HG03196 (cell line): ENCODE data around the gene DOCK3.
"Not testable (repeated sequence)": the region's sequence is repeated elsewhere in the genome, so short reads cannot be mapped to it uniquely, and the experiment has no call there.

ENCODE experiments used
- ATAC-seq: cut with Tn5 transposase; IDR thresholded peaks from one replicate; pipeline ENCODE4 v1.9.1; 2021; ENCODE audit not compliant: unreplicated experiment

Gene DOCK3

GRCh38 chr3:50649451-50649931, 25.2 kb upstream of the DOCK3 start:
- ATAC-seq, result no peak

GRCh38 chr3:50650018-50650417, 24.7 kb upstream of the DOCK3 start:
- no peak for ATAC-seq

GRCh38 chr3:50651445-50651844, 23.3 kb upstream of the DOCK3 start:
- no peak for ATAC-seq

GRCh38 chr3:50651920-50652529, 22.7 kb upstream of the DOCK3 start:
- no peak for ATAC-seq

- ATAC-seq, result no peak
These were observed 22.0 kb upstream of the DOCK3 start for GRCh38 chr3:50652709-50653108.

DNA sequence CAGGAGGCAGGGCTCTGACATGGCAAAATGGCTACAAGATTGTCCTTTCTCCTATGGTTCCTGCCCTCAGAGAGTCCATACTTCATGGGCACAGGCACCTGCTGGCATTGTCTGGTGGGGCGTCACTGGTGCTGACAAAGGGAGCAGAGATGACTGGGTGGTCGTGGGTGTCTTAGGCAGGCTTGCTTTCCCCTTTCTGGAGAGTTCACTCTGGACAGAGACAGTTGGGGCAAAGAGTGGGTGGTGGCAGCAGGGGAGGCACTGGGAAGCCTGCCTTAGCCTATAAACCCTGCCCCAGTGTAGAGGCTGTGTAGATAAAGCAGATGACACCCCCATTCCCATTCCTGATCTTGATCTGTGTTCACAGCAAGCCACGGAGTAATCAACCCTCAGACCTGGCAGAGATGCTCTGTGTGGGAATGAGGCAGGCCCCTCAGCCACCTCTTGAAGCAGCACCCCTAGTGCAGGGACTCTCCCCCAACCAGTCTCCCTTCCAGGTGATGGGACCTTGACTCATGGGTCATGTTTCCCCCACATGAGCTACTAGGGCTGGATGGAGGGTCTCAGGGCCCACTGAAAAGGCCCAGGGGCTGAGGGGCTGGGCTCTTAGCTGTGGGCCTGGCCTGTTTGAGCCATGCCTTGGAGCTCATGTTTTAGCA, 20.7 kb upstream of the DOCK3 start:
- ATAC-seq, result no peak

DNA sequence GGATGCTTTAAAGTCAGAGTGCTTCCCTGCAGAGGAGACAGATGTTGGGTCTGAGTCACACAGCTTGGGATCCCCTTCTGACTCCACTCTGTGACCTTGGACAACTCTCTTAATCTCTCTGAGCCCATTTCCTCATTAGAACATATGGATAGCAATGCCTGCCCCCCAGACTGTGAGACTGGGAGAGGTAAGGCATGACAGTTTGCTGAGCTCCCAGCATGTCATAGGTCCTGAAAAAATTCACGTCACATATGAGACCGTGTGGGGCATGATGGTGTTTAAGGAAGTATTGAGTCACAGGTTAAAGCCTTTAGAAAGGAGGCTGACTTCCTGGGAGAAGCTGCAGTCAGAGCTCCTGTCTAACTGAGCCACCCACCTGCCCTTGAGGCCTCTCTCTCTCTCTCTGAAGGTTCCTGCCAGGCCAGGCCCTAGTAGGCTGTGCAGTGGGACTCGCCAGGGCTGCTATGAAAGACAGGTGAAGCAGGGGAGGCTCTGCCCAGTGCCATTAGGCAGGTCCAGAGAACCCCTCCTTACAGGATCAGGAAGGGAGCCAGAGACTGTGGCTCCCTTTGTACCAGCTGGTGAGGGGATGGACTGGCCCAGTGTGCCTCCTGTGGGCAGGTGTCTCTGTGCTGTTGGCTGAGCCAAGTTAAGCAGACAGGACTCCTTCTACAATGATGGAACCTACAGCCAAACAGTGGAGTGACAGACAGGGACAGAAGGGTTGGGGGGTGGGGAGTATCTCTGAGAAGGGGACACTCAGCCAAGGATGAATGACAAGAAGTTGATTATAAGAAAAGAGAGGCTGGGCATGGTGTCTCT, 19.5 kb upstream of the DOCK3 start:
- no peak for ATAC-seq

DNA sequence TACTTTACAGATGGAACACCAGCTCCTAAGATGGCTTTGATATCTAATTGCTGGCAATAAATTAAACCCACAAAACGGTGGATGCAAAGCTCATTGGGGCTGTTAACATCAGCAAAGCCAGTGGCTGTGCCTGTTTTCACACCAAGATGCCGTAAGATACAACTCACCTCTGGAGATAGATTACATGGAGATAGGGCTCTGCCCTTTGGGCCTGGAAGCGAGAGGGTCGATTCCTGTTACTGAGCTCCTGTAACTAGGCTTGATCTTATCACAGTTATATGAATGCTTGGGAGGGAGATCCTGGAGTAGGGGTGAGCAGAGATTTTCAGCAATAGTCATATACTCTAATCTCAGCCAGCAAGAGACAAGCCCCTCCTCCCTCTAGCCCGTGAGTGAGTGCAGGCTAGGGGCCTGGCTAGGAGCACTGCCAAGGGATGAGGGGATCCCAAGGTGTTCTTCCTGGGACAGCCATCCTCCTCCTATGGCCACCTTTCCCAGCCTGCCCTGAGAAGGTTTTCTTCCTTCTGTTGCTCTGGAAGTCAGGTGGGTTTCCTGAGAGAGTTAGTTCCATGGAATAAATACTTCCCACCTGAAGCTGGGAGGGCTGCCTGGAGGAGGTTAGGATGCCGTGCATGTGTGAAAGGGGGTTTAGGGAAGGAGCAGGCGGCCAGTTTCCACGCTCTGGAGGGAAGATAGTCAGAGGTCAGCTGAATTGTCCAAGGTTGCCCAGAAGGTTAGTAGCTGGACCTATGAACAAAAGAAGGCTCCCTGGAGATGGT, 18.1 kb upstream of the DOCK3 start:
- ATAC-seq, result no peak

DNA sequence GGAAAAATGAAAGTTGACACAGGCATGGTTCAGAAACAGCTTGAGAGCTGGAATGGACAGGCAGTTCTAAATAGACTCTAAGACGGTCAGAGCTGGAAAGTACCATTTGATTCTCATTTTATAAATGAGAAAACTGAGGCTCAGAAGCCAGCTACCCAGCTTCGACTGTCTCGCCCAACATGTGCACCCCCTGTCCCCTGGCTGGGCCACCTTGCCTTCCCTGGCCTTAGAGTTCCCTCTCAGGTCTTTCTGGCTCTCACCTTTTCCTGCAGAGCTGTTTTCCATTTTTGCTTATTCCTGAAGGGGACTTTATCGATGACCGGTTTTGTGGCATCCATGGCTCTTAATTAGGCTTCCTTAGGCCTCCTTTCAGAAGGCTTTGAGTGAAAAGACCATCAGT, 17.3 kb upstream of the DOCK3 start:
- ATAC-seq, result no peak

GRCh38 chr3:50657816-50658215, 16.9 kb upstream of the DOCK3 start:
- no peak for ATAC-seq

- ATAC-seq, result no peak
These were observed 16.3 kb upstream of the DOCK3 start for GRCh38 chr3:50658416-50658815.

DNA sequence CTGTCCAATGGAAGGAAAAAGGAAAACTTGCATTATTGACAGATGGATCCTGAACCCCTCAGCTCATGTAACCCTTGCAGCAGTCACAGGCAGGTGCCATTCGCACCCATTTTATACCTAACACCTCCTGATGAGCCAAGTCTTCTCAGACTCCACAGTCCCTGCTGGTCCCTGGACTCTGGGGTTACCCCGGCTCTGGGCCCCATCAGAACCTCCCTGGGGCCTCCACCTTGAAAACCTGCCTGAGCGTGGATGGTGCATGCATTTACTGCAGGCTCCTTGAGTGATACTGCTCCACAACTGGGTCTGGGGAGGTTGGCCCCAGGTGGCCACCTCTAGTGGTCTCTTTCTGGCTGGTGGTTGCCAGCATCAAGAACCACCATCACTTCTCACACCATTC, 15.9 kb upstream of the DOCK3 start:
- no peak for ATAC-seq

- ATAC-seq, result no peak
These were observed 14.3 kb upstream of the DOCK3 start for GRCh38 chr3:50660386-50660785.

DNA sequence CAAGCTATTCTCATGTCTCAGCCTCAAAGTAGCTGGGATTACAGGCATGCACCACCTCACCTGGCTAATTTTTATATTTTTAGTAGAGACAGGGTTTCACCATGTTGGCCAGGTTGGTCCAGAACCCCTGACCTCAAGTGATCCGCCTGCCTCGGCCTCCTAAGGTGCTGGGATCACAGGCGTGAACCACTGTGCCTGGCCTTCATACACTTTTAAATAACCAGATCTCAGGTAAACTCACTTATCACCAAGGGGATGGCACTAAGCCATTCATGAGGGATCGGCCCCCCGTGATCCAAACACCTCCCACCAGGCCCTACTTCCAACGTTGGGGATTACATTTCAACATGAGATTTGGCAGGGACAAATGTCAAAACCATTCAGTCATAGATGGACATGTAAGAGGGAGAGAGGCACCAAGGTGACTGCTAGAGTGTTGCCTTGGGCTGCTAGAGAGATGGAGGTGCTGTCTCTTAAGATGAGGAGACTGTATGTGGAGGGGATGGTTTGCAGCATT, 13.3 kb upstream of the DOCK3 start:
- no peak for ATAC-seq

- ATAC-seq, result no peak
These were observed 12.3 kb upstream of the DOCK3 start for GRCh38 chr3:50662408-50662807.

DNA sequence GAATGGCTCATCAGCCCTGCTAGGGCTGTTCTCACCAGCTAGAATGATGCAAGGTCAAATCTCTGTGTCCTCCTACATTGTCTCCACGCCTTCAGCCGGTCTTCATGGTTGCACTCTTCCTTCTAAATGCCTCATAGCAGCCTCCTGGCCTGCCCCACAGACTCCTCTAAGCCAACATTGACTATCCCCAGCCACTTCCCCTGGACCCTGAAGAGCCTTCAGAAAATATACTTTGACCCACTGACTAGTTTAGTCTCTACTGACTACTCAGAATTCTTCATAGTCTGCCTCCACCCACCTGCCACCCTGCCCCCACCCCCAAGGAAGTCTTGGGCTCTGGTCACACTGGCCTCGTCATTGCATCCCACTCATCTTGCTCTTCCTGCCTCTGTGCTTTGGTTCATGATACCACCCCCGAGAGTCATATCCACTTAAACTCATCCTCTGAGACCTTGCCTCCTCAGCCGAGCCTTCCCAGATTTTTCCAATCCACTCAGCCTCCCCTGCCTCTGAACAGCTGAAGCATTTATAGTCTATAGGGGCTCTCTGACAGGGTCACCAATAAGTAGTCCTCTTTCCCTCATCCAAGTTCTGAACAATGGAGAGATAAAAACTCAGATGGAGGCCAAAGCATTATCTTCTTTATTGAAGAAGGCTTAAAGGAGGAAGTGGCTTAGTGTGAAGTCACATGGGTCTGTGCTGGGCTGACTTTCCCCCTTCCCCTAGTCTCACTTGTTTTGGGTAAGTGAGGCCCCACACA, 9.5 kb upstream of the DOCK3 start:
- ATAC-seq, result no peak

GRCh38 chr3:50665841-50666115, 8.9 kb upstream of the DOCK3 start:
- ATAC-seq, result not testable (repeated sequence)

GRCh38 chr3:50666837-50667236, 7.9 kb upstream of the DOCK3 start:
- ATAC-seq, result no peak

- no peak for ATAC-seq
These were observed 3.4 kb upstream of the DOCK3 start for GRCh38 chr3:50671331-50671730.

GRCh38 chr3:50672656-50673055, 2.1 kb upstream of the DOCK3 start:
- no peak for ATAC-seq

- no peak for ATAC-seq
These were observed 796 bp upstream of the DOCK3 start for GRCh38 chr3:50673931-50674330.
